ENCODE results near the gene CLDN24.

CLDN24 gene

DNA sequence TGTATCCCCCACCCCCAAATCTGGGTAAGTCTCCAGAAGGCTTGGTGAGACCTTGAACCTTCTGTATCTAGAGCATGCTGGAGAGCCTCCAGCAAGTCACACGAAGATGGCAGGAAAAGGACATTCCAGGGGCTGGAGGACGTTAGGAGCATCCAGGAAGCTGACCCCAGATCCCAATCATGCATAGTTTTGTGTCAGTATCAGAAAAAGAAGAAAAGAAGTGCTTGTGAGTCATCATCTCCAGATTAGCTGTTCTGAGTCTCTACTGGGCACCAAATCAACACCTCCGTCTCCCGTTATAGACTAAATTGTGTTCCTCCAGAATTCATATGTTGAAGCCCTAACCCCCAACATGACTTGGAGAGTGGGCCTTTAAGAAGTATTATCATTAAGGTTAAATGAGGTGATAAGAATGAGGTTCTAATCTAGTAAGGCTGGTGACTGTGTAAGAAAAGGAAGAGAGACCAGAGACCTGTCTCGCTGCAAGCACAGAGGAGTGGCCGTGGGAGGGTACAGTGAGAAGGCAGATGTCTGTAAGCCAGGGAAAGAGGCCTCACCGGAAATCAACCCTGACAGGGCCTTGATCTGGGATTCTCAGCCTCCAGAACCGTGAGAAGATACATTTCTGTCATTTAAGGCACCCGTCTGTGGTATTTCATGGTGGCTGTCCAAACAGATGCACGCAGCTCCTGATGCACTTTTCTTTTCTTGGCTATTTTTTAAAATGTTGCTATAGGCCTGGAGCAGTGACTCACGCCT, 38.1 kb upstream of the CLDN24 start:
- TF ChIP-seq, protein P1, sequence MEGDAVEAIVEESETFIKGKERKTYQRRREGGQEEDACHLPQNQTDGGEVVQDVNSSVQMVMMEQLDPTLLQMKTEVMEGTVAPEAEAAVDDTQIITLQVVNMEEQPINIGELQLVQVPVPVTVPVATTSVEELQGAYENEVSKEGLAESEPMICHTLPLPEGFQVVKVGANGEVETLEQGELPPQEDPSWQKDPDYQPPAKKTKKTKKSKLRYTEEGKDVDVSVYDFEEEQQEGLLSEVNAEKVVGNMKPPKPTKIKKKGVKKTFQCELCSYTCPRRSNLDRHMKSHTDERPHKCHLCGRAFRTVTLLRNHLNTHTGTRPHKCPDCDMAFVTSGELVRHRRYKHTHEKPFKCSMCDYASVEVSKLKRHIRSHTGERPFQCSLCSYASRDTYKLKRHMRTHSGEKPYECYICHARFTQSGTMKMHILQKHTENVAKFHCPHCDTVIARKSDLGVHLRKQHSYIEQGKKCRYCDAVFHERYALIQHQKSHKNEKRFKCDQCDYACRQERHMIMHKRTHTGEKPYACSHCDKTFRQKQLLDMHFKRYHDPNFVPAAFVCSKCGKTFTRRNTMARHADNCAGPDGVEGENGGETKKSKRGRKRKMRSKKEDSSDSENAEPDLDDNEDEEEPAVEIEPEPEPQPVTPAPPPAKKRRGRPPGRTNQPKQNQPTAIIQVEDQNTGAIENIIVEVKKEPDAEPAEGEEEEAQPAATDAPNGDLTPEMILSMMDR (IDR thresholded peaks at IDR 0.05): no peak

GRCh38 chr4:183358215-183358755, 36.1 kb upstream of the CLDN24 start:
- TF ChIP-seq, protein P1 (IDR thresholded peaks at IDR 0.05): no peak

DNA sequence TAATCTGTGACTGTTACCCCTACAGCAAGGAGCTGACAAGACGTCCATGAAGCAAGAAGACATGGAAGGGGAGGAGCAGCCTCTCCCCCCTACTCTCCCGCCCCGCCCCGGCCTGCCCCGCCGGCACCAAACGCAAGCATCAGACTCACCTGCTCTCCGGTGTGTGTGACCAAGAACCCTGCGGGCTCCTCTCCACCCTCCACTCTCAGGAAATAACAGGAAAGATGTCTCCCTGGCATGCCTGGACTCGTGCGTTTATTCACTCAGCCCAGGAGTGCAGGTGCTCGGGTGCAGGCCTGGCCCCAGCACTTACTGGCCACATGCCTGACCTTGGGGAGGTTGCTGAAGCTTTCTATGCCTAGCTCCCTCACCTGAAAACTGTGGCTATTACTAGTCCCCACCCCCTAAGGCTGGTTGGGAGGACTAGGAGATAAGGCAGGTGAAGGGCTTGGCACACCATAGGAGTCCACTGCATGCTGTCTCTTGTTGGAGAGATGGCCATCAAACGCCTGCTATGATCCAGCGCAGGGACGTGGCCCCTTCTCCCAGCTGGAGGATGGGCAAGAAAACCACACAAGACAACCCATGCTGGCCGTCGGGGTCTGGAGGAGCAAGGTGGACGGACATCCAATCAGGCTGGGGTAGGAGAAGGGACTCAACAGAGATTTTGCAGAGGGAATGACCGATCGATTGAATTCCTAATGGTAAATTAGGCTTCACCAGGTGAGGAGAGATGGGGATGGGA, 34.9 kb upstream of the CLDN24 start:
- TF ChIP-seq, protein P1 (IDR thresholded peaks at IDR 0.05): no peak

DNA sequence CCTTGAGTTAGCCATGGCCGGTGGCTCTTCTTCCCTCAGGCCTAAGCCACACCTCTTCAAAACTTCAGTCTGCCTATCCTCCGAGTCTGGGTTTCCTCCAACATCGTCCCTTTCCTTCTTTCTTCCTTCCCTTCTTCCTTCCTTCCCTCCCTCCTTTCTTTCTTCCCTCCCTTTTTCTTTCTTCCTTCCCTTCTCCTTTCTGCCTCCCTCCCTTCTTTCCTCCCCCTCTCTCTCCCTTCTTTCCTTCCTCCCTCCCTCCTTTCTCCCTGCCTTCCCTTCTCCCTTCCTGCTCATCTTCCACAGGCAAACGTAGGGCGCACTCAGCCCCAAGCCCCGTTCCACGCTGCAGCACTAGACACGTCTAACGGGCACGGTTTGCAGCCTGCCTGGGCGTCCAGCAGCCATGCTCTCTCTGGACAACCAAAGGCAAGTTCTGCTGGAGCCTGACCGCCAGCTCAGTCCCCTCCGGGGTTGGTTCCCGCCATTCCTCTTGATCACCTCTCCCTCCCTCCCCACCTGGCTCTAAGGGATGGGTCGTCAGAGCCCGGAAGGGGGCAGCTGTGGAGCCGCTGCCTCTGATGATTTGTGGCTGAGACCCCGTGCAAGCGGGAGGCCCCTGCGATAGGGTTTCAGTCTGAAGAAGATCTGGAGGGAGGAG, 34.1 kb upstream of the CLDN24 start:
- TF ChIP-seq, protein P1 (IDR thresholded peaks at IDR 0.05): no peak

GRCh38 chr4:183355405-183355804, 33.2 kb upstream of the CLDN24 start:
- TF ChIP-seq, protein P1 (IDR thresholded peaks at IDR 0.05): no peak

- TF ChIP-seq, protein P1 (IDR thresholded peaks at IDR 0.05): no peak
Observed at GRCh38 chr4:183354219-183354618, 32.0 kb upstream of the CLDN24 start.

- TF ChIP-seq, protein P1 (IDR thresholded peaks at IDR 0.05): no peak
Observed at GRCh38 chr4:183353557-183353956, 31.3 kb upstream of the CLDN24 start.
